Lower leg skin (tissue), 3 donors: ENCODE results near the gene EGLN2.

Experiments
- POLR2A ChIP-seq, 2 donors: fragments of 450-650 bp; IDR thresholded peaks; one replicate each; pipeline ENCODE4 v1.6.1; 2016 to 2017; ENCODE audit warnings: antibody characterized with exemption in 2 of 2, mild to moderate bottlenecking in 1 of 2, moderate library complexity in 1 of 2
- TF ChIP-seq, protein P1 (sequence below), 3 donors: fragments of 450-650 bp; IDR thresholded peaks; one replicate each; pipeline ENCODE4 v1.5.1; 2016; ENCODE audit warnings: antibody characterized with exemption in 3 of 3, mild to moderate bottlenecking in 3 of 3, moderate library complexity in 2 of 3

DNA sequence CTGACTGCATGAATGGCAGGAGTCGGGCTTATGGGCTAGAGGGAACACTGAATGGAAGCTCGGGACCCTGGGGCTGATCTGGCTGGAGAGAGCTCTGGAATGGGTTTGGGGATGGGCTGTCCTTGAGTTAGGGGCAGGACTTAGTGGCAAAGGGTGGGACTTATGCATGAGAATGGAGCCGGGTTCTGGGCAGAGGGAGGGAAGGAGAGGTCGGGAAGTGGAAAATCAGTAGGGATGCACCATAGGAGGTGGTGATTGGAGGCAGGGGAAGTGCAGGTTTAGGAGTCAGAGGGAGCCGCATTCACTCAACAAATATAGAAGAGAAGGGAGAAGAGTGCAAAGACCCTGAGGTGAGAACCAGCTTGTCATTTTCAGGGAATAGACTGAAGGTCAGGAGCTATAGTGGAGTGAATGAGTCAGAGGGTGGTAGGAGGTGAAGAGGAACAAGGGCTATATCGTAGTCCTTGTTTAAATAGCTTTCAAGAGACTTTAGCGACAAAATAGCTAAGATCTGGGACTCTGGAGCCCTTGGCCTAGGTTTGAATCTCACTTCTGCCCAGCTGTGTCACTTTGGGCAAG, 20.2 kb upstream of the EGLN2 start:
- TF ChIP-seq, protein P1, sequence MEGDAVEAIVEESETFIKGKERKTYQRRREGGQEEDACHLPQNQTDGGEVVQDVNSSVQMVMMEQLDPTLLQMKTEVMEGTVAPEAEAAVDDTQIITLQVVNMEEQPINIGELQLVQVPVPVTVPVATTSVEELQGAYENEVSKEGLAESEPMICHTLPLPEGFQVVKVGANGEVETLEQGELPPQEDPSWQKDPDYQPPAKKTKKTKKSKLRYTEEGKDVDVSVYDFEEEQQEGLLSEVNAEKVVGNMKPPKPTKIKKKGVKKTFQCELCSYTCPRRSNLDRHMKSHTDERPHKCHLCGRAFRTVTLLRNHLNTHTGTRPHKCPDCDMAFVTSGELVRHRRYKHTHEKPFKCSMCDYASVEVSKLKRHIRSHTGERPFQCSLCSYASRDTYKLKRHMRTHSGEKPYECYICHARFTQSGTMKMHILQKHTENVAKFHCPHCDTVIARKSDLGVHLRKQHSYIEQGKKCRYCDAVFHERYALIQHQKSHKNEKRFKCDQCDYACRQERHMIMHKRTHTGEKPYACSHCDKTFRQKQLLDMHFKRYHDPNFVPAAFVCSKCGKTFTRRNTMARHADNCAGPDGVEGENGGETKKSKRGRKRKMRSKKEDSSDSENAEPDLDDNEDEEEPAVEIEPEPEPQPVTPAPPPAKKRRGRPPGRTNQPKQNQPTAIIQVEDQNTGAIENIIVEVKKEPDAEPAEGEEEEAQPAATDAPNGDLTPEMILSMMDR (IDR thresholded peaks at IDR 0.05): no peak
- TF ChIP-seq POLR2A (IDR thresholded peaks at IDR 0.05): no peak
